SK-N-MC (cell line): ENCODE measurements around the gene ADGRF3.
"Not testable (repeated sequence)": the region's sequence is repeated elsewhere in the genome, so short reads cannot be mapped to it uniquely, and the experiment has no call there.

Experiments used
- EZH2 ChIP-seq: fragments of 200-600 bp; sonication (generic); IDR thresholded peaks from one replicate; pipeline ENCODE4 v1.6.1; 2017; ENCODE audit warnings: antibody characterized with exemption
- POLR2AphosphoS5 ChIP-seq: IDR thresholded peaks from 2 replicates; pipeline ENCODE4 v1.6.1; 2012; ENCODE audit warnings: mild to moderate bottlenecking, low read depth, low read length, borderline replicate concordance

GRCh38 chr2:26354469-26354868 is 7.9 kb upstream of the ADGRF3 start:
- not testable (repeated sequence) for TF ChIP-seq POLR2AphosphoS5, EZH2
